Posterior vena cava (tissue), 2 donors: ENCODE results near the gene NAALADL2. TPM values are rescaled to one million over a fixed set of nuclear protein-coding genes. Genes with fewer than 3 reads are reported as not detected.
"Not testable (repeated sequence)": the region's sequence is repeated elsewhere in the genome, so short reads cannot be mapped to it uniquely, and the experiment has no call there.

Experiments
- DNase-seq: peaks from one replicate; pipeline ENCODE4 v3.0.0-alpha.2; 2020; ENCODE audit warnings: low spot score
- intact Hi-C, 2 donors: fragments of 100-400 bp; cut with DNase I; formaldehyde crosslinking; loops; one replicate each; pipeline versions ENCODE4 v1.14.1 to v1.14.2; 2022 to 2023
- total RNA-seq, 2 donors: library from RNA; stranded (reverse); fragmentation: NEBNext Ultra II Directional; extraction: Animal tissue kit (Norgen Biotek cat#: 25700); gene quantifications; one replicate each; pipeline ENCODE4 v1.2.1, GENCODE V29; 2021
- donor health status: DM: yes; HTN: yes; CAD: no.
- donor health status: DM: yes; HTN: yes; CAD: no.

Gene NAALADL2
- total RNA-seq, 2 donors from 2014 or later, result 12.3 to 18.2 TPM

GRCh38 chr3:175729466-175729865 lies 870.3 kb downstream of the NAALADL2 start:
- DNase-seq, result no peak
- intact Hi-C loops, result no loop called here

- DNase-seq, result no peak
- intact Hi-C loops, result no loop called here
Observed at GRCh38 chr3:175731543-175731942, 872.4 kb downstream of the NAALADL2 start.

- no peak for DNase-seq
- intact Hi-C loops, result no loop called here
Observed at GRCh38 chr3:175732017-175732416, 872.9 kb downstream of the NAALADL2 start.

- intact Hi-C loops, result no loop called here
Observed at GRCh38 chr3:175735866-175736265, 876.7 kb downstream of the NAALADL2 start.

GRCh38 chr3:175737646-175738572 lies 878.8 kb downstream of the NAALADL2 start:
- intact Hi-C loops, result no loop called here

More at GRCh38 chr3:175735866-175736265, 876.7 kb downstream of the NAALADL2 start:
- DNase-seq, result no peak

DNA sequence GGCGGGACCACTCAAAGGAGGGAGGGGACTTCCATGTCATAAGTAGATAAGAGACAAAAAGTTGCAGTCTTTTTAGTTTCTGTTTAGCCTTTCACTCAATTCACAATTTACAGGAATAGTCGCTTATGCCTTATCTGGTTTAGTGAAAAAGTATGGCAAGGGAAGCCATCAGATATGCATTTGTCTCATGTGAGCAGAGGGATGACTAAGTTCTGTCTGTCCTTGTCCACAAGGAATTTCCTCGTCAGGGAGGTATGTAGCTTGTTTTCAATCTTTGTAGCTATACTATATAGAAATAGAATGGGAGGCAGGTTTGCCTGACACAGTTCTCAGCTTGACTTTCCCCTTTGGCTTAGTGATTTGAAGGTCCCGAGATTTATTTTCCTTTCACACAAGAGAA lies 882.8 kb downstream of the NAALADL2 start:
- no peak for DNase-seq
- intact Hi-C loops, result no loop called here

More at GRCh38 chr3:175737646-175738572, 878.8 kb downstream of the NAALADL2 start:
- no peak for DNase-seq

- DNase-seq, result no peak
- intact Hi-C loops, result no loop called here
Observed at GRCh38 chr3:175743733-175744400, 884.7 kb downstream of the NAALADL2 start.

DNA sequence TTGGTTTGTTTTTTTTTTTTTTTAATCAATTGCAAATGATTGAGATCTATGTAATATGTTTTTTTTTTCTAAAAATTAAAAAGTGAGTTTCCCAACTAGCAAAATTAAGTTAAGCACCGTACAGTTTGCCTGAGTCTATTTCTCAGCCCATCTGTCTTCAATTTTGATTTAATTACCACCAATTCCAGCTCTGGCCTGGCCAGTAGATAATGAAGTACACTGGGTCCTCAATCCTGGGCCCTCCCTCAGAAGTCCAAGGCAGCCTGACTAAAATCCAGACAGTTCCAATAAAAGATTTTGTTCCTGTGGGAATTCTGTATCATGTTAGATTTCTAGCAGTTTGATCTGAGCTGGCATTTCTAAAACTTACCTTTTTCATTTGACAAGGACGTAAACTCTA lies 887.2 kb downstream of the NAALADL2 start:
- intact Hi-C loops, result no loop called here
- DNase-seq, result no peak

- intact Hi-C loops, result no loop called here
- DNase-seq, result no peak
Observed at GRCh38 chr3:175748087-175748730, 889.1 kb downstream of the NAALADL2 start.

DNA sequence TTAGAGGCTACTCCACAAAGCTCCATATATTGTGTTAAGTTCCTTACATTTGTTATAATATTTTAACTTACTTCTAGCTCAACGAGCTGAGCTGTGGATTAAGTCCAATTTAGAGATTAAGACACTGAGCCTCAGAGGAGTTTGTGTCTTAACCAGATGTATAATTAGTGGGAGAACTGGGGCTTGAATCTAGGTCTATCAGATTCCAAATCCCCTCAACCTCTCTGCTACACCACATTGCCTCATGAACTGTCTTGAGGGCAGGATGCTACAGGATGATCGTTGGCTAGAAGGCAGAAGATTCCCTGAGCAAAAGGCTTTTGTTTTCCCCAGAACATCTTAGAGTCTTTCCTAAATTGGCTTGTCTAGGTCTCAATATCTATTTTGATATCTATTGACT lies 890.8 kb downstream of the NAALADL2 start:
- intact Hi-C loops, result no loop called here
- no peak for DNase-seq

DNA sequence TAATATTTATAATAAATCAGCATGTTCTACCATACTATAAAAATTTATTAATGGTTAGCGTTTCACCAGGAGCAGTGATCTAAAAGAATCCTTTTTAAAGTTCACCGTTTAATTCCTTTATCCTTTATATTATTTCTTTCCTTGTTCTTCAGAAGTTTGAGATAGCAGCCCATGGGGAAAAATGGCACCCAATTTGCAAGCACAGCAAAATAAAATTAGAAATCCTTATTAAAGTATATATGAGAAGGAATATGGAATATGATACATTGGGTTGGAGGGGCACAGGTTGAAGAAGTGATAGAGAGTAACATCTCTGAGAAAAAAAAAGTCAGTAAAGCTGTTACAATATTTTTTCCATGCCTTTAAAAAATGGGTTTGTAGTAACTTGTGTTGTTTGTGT lies 892.0 kb downstream of the NAALADL2 start:
- intact Hi-C loops, result no loop called here
- no peak for DNase-seq

DNA sequence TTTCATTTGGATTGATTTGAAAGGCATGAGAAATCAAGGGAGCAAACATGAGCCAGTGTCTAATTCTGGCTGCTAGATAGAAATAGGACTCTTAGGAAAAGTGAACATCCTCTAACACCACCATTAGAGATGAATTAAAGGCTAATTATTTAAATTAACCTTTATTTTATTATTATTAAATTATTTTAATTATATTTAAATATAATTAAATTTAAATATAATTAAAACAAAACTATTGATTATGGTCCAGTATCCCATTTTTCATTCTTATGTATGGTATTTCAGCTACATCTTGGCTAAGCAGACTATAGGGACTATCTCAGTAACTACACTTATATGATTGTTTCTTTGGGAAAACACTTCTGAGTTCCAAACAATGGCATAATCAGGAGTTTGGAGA lies 904.8 kb downstream of the NAALADL2 start:
- intact Hi-C loops, result no loop called here
- DNase-seq, result no peak

DNA sequence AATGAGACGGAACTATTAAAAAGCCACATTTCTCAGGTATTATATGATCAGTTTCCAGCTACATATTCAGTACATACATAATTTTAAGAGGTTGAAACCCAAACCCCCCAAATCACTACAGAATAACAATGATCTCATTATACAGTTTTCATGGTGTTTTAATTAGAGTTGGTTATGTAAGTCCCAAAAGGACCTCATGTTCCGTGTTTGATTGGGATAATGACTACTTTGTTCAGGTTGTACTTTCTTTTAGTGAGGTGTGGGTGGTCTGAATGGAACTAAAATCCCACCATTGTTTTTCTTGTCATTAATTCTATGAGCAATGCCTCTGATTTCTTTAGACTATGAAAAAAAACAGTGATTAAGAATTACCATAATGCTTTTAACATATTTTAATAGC lies 905.6 kb downstream of the NAALADL2 start:
- no peak for DNase-seq
- intact Hi-C loops, result no loop called here

- DNase-seq, result no peak
- intact Hi-C loops, result no loop called here
Observed at GRCh38 chr3:175770426-175770825, 911.3 kb downstream of the NAALADL2 start.

DNA sequence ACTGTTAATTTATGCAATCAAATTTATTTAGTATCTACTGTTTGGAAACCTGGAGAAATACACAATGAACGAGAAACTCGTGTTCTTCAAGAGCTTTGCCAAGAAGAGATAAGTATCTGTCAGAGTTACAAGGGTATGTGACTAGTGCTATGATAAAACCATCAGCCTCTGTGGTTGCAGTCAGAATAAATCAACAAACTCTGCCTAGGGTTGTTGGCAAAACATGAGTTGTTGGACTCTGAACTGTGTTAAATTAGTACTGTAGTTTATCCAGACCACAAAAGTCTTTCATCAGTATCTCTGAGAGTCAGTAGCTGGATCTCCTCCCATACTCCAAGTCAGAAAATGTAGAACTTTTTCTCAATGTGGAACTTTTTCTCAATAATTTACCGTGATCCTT lies 918.4 kb downstream of the NAALADL2 start:
- no peak for DNase-seq
- intact Hi-C loops, result no loop called here

DNA sequence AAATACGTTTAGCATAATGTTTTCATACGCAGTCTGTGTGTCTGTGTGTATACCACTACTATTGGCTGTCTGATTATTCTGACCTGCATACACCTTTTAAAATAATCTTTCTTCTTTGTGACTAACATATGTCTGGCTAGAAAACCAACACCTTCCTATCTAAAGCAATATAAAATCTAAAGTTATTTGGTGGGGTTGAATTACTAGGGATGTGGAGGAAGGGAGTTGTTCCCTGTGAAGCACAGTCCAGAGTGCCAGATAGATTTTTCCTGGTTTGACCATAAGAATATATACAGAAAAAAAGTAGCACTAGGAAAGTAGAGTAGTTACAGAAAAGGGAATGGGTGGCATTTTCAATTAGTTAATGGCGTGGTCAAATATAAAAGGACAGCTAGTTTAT lies 918.8 kb downstream of the NAALADL2 start:
- intact Hi-C loops, result no loop called here
- no peak for DNase-seq

DNA sequence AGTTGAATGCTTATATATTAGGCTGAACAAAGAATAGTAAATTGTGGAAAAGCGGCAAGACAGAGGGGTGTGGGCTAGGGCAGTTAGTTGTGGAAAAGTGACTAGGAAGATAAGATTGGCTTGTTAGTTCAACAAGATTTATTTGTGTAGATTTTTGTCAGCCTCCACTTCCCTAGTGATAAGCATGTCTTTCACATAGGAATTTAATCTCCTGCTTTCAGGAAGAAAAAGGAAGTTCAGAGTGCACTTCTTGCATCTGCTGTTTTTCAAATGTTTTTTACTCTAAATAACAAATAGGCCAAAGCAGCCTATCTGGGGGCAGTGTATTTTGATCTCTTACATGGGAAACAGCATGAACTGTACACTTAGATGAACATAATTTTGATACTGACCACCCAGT lies 919.9 kb downstream of the NAALADL2 start:
- no peak for DNase-seq
- intact Hi-C loops, result no loop called here

DNA sequence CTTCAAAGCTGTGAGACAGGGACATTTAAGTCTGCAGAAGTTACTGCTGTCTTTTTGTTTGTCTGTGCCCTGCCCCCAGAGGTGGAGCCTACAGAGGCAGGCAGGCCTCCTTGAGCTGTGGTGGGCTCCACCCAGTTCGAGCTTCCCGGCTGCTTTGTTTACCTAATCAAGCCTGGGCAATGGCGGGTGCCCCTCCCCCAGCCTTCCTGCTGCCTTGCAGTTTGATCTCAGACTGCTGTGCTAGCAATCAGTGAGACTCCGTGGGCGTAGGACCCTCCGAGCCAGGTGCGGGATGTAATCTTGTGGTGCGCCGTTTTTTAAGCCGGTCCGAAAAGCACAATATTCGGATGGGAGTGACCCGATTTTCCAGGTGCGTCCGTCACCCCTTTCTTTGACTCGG lies 928.0 kb downstream of the NAALADL2 start:
- DNase-seq, intact Hi-C loops: not testable (repeated sequence)

DNA sequence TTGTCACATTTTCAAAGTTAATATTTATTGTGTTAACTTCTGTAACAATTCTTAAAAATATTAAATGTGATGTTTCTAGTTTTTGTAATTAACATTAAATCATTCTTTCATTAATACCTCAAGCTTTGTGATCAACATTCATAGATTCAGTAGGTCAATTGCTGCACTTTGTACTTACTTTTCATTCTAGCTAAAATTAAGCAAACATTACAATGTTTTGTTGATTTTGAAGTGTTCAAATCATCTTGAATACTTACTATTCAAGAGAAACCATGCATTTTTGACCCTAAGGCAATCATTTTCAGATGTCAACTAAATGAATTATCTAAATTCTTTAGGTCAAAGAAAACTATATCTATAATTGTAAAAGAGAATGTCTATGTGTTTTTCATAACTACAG lies 933.1 kb downstream of the NAALADL2 start:
- DNase-seq, result no peak
- intact Hi-C loops, result no loop called here

GRCh38 chr3:175798326-175798725 lies 939.2 kb downstream of the NAALADL2 start:
- no peak for DNase-seq
- intact Hi-C loops, result no loop called here
